NCI-H774 (cell line): ENCODE results near the gene ACADL.

Source experiments
- DNase-seq: peaks from one replicate; lab custom pipeline; 2025; lab: John Stamatoyannopoulos, UW

ACADL gene

GRCh38 chr2:210170446-210171303, 54.6 kb downstream of the ACADL start:
- peak; percentile 90 for DNase-seq

DNA sequence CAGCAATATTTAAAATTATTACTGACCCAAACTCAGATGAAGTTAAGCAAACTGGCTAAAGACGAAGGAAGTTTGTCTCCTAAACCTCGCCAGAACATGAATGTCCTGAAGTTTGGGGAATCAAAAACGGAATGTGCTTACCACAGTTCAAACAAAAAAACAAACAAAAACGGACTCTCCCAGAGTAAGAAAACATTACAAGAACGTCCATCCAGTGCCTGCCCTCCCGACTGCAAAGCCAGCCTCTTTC, 55.1 kb downstream of the ACADL start:
- DNase-seq: no peak

DNA sequence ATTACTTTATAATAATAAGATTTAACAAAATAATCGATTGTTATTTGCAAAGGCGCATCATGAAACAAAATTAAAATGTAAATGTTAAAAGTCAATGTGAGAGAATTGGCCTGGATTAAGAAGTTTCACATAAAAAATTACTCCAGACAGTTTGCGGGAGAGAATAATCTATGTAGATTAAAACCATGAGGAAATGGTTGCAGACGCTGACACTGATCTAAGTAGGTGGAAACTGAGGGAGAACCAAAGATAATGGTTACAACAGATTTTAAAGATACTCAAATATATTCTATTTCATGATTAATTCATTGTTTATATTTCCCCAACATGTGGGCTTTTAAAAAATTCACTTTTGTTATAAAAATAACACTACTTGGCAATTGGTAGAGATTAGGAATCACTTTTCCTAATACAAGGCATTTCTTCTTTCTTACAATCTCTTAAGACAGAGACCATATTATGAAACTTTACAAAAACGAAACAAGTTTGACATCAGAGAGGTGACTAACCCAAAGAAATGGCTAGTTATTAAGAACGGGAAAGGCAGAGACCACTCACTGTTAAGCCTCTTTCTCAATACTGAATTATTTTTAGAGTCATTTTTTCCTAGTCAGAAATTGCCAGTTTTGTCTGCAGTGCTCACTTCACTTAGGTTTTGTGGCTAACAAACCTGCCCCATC, 55.6 kb downstream of the ACADL start:
- no peak for DNase-seq

DNA sequence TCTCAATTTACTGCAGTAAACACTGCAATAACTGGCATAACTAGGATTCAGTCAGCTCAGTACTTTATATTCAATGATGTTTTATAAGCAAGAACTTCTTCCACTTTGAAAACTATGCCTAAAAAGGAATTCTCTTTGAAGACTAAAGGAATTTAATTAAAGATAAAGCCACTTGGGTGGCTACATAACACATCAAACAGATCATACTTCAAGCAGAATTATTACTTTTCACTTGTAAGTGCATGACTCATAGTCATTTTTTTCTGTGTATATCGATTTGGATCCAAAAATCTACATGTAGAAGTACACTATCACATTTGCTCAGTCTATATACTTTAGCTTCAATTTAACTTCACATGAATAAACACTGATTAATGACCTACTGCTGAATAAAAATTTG, 58.0 kb downstream of the ACADL start:
- no peak for DNase-seq

DNA sequence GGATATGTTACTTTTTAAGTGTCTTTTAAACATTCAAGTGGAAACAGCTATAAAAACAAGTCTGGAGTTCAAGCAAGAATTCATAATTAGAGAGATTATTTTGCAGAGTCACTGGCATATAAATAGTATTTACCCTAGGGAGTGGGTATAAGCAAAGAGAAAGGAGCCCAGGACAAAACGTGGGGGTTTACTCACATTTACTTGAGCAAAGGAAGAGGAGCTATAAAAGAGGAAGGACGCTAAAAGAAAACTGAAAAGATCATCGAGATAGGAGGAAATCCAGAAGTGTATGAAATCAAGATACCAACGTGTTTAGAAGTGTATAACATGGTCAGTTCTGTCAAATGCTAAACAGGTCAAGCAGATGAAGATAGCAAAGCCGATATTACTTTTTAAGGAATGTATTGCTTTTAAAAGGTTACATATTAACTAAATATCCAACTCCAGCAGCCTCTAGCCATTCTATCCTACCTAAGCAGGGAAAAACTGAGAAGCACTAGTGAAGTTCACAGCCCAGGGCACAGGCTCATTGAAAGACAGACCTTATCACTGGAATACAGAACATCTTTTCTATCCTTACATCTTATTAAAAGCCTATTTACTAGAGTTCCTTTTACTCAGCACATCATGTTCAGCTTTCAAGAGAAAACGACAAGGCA, 62.7 kb downstream of the ACADL start:
- no peak for DNase-seq

GRCh38 chr2:210159059-210159458, 66.2 kb downstream of the ACADL start:
- DNase-seq: no peak

DNA sequence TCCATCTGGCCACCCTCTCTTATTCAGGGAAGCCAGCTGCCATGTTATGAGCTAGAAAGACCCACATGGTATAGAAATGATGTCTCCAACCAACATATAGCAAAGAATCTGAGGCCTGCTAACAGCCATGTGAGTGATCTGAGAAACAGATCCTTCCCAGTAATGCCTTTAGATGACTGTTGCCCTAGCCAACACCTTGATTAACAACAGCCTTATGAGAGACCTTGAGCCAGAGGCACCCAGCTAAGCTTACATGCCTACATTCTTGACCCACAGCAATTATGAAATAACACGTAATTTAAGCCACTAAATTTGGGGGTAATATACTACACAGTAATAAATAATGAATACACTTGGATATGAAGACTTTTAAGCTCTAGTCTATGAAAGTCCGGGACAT, 67.0 kb downstream of the ACADL start:
- no peak for DNase-seq

- DNase-seq: no peak
Observed at GRCh38 chr2:210157526-210157925, 67.7 kb downstream of the ACADL start.

- no peak for DNase-seq
Observed at GRCh38 chr2:210147614-210148013, 77.6 kb downstream of the ACADL start.
